Activated CD4-positive, CD25-positive, alpha-beta regulatory T cell treated with anti-CD3 and anti-CD28 coated beads, Interleukin-2, amount 50 U/mL, for 24 hours (primary cell): ENCODE data around the gene ROBO2.

Experiments
- ATAC-seq, 2 donors: fragments of 150-1000 bp; cut with Tn5 transposase; one replicate each; pipeline ENCODE4 v1.10.0; 2021; ENCODE audit warnings: mild to moderate bottlenecking in 1 of 2, moderate library complexity in 1 of 2

ROBO2 gene

GRCh38 chr3:77052051-77052501 lies 12.2 kb downstream of the ROBO2 start:
- no peak for ATAC-seq

DNA sequence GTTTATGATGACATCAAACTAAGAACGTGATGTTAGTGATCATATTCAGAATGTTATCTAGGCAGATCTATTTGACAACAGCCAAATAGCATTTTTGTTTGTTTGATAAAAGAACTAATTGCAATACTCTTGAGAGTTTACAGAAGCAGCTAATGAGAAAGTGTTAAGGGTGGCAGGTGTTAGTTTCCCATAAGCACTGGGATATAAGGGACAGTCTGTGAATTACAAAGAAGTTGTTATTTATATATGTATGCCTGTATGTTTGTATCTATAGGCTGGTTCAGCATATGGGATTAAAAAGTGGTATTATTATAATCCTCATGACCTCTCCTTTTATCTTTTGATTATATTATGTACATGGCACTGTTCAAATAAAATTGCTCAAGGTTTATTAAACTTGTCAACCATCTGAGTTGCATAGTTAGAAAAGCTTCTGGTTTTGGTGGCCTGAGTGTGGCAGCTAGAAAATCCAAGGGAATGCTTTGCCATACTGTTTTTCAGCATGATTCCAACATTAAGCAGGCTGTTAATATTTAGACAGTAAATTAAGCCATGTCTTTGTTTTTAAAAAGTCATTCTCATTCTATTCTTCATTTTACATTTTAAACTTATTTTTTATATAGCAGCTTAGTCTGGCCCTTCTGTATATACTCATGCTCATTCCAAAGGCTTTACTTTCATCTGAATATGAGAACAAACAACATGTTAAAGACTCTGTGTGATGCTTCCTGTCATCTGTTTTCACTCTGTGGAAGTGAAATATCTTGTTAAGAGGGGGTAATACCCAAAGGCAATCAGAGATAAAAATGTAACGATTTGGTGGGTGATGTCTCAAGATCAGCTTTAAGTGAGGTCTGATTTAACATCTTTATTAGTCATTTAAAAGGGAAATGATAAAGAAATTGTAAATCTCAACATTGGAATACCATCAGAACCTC lies 13.1 kb downstream of the ROBO2 start:
- no peak for ATAC-seq

DNA sequence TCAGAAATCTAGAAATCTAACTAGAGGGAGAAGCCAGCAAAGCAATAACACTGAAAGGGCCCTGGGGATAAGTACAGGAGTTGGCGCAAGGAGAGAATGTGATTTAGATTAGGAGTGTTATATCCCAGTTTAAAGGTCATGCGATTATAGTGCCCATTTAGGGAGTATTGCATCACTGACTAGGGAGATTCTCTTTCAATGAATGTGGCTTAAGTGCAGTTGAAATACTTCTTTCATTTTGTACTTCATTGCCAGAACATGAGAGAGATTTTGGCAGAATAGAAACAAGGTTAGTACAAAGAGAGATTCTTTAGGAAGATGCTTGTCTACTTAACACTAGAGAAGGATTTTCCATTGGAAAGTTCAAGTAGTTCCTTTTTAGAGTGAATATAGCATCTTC lies 13.9 kb downstream of the ROBO2 start:
- ATAC-seq: no peak

GRCh38 chr3:77055841-77056341 lies 16.0 kb downstream of the ROBO2 start:
- no peak for ATAC-seq

- ATAC-seq: no peak
These were observed 19.5 kb downstream of the ROBO2 start for GRCh38 chr3:77059354-77059753.

- no peak for ATAC-seq
These were observed 23.5 kb downstream of the ROBO2 start for GRCh38 chr3:77063423-77063822.

DNA sequence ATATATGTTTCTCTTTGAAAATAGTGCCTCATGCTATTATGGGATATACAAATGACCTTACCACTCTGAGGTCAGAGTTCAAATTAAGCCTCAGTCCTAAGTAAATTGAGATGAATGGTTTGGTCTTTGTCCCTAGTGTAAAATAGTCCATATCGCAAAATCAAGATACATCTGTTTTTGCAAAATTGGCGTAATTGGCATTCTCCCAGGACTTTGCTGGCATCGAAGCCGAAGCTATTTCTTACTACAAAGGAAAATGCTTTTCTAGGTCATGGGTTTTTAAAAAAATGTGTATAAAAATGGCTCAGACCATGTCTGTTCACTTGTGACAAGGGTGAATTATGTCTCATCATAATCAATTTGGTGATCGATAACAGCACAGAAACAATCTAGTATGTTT lies 25.9 kb downstream of the ROBO2 start:
- ATAC-seq: no peak

DNA sequence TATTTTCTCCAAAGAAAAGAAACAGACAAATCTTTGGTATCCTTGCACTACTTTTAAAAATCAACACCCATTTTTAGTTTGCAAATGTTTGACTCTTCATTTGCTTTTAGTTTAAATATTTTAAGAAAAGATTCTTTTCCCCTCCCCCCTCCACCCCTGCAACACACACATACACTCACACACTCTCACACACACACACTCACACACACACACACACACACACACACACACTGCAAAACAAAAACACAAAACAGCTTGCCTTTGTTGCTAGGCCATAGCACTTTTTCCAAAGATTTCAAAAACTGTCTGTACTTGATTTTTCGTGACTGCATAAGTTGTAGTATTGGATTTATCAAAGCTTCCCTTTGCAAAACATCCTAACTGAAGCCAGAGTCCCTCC lies 26.9 kb downstream of the ROBO2 start:
- no peak for ATAC-seq

GRCh38 chr3:77068808-77069207 lies 28.9 kb downstream of the ROBO2 start:
- ATAC-seq: no peak

GRCh38 chr3:77071364-77071763 lies 31.5 kb downstream of the ROBO2 start:
- ATAC-seq: no peak

- no peak for ATAC-seq
These were observed 31.9 kb downstream of the ROBO2 start for GRCh38 chr3:77071809-77072208.

GRCh38 chr3:77072232-77072631 lies 32.3 kb downstream of the ROBO2 start:
- ATAC-seq: no peak

DNA sequence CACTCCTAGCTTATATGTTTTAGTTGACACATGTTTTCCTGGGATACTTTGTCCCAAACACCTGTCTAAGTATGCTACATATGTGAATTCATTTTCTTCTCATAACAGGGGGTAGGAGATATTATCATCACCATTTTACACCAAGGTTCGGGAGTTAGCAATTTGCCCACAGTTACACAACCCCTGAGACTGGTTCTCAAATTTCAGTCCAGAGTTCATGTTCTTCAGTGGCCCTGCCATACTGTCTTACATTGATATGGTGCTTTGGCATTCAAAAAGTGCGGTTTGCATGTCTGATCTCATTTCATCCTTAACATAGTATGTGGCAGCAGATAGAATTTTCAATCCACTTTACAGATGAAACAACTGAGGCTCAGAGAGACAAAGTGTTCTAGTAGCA lies 38.4 kb downstream of the ROBO2 start:
- ATAC-seq: no peak

GRCh38 chr3:77079988-77080610 lies 40.2 kb downstream of the ROBO2 start:
- ATAC-seq: no peak

DNA sequence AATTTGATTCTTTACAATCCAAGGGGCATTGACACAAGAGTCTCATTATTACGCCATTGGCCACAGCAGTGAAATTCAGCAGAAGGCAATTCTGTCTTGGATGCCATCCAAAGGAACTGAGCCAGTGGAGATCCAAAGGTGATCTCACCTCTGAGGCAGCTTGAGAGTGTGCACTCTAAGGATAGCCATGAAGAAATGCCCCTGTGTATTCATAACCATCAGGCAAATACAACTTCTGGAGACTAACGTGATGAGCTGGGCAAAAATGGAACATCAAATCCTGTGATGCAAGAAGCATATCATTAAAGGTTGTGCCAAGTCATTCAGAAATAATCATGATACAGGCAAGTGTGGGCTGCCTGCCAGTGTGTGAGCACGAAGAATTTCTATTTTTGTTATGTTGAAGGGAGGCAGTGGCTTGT lies 41.4 kb downstream of the ROBO2 start:
- no peak for ATAC-seq

DNA sequence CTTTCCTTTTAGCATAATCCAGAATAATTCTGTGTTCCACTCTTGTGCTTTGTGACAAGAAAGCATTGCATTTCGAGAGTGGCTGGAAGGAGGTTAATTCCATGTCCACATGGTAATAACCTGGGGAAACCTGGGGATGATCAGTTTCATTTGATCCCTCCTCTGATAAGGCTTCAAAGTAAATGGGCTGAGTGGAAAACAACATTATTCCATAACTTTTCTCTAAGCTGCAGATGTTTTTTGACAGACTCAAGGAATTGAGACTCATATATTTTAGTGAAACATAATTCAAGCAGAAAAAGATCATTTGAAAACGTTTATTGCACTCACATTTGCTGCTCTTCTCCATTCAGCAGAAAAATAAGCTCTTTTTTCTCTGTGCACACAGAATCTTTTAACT lies 44.6 kb downstream of the ROBO2 start:
- ATAC-seq: no peak

DNA sequence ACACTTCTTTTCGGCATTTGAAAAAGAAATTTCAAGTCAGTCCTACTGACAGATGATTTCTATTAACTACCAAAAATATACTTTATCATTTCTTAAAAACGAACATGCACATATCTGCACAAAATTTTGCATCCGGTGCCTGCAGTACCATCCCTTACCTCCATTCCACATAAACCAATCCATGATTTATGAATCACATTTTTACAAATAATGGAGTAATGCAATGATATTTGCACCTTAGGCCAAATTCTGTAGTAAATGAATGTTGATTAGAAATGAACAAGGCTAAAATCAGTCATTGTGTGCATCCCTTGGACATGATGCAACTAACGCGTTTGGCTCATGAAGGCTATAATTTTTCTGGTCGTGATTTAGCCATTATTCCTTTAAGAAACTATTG lies 46.5 kb downstream of the ROBO2 start:
- no peak for ATAC-seq

- no peak for ATAC-seq
These were observed 51.9 kb downstream of the ROBO2 start for GRCh38 chr3:77091809-77092208.

- ATAC-seq: no peak
These were observed 53.2 kb downstream of the ROBO2 start for GRCh38 chr3:77093101-77093500.

GRCh38 chr3:77096145-77096544 lies 56.2 kb downstream of the ROBO2 start:
- ATAC-seq: no peak

GRCh38 chr3:77096966-77097890 lies 57.3 kb downstream of the ROBO2 start:
- no peak for ATAC-seq

GRCh38 chr3:77102951-77103769 lies 63.3 kb downstream of the ROBO2 start:
- ATAC-seq: no peak
